Measurements from ENCODE around the gene COL24A1. TPM values are rescaled to one million over a fixed set of nuclear protein-coding genes. Genes with fewer than 3 reads are reported as not detected.

COL24A1 gene
- 1 to 10 TPM; 1.2 to 4.7 (median 3.3) TPM for total RNA-seq

- H3K4me3 ChIP-seq, result peak within 1 kb of the TSS; percentile 23 to 54
- H3K36me3 ChIP-seq, result no peaks in the 10 kb centered on the region
- TF ChIP-seq POLR2AphosphoS5 (IDR thresholded peaks at IDR 0.05) (no peak), POLR2A (IDR thresholded peaks at IDR 0.05) (no peak), EP300 (IDR thresholded peaks at IDR 0.05) (no peak), CTCF (IDR thresholded peaks at IDR 0.05) (no peak)
- H3K27ac ChIP-seq, result peak within 1 kb of the TSS; percentile 12 to 84 (median 83)
- H3K4me1 ChIP-seq, result peaks cover 0 to 37% (median 12%) of the 10 kb centered on the region in 3 donors
- 9 to 19% methylated on average over 7 to 27 of the region's 52 CpGs for WGBS, 2 donors (ENCODE audit: low coverage in 1 of 2)
- H3K27me3 ChIP-seq, result peaks cover 16% of the 10 kb centered on the region
- ATAC-seq, result peak; percentile 45
- H3K9me3 ChIP-seq, result no peaks in the 10 kb centered on the region
Measured at GRCh38 chr1:86156566-86157455, at the start of gene COL24A1. TSS of gene COL24A1 (minus strand) at chr1:86156772. CDS start at chr1:86156396, 376 bp downstream.

DNA sequence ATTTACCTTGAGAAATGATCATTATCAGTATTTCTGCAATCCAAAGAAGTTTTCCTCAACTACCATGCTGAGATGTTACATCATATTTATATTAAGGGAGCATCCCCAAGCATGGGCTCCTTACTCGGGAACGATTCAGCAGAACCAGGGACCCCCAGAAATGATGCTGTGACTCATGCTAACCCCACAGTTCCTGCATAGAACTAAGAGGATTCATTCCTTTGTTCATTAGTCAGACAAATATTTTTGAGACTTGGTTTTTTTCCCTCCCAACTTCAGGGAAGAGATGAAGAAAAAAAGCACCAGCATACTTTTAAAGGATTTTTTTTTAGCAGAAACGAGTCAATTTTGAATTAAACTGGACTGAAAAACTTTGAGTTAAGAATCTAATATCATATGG, 49.2 kb upstream of the COL24A1 start:
- ATAC-seq, result no peak
- no peaks in the 10 kb centered on the region for H3K27me3 ChIP-seq
- no peaks in the 10 kb centered on the region for H3K36me3 ChIP-seq
- no peak overlapping the region for H3K27ac ChIP-seq
- 53 to 64% methylated on average over 3 of the region's 3 CpGs for WGBS, 2 donors (ENCODE audit: low coverage in 1 of 2)
- no peak overlapping the region for H3K4me3 ChIP-seq
- no peaks in the 10 kb centered on the region for H3K9me3 ChIP-seq
- H3K4me1 ChIP-seq, result peaks cover 0 to 16% (median 0%) of the 10 kb centered on the region in 3 donors
- TF ChIP-seq POLR2AphosphoS5 (IDR thresholded peaks at IDR 0.05), result no peak
- no peak for TF ChIP-seq CTCF (IDR thresholded peaks at IDR 0.05)
- no peak for TF ChIP-seq EP300 (IDR thresholded peaks at IDR 0.05)
- no peak for TF ChIP-seq POLR2A (IDR thresholded peaks at IDR 0.05)

DNA sequence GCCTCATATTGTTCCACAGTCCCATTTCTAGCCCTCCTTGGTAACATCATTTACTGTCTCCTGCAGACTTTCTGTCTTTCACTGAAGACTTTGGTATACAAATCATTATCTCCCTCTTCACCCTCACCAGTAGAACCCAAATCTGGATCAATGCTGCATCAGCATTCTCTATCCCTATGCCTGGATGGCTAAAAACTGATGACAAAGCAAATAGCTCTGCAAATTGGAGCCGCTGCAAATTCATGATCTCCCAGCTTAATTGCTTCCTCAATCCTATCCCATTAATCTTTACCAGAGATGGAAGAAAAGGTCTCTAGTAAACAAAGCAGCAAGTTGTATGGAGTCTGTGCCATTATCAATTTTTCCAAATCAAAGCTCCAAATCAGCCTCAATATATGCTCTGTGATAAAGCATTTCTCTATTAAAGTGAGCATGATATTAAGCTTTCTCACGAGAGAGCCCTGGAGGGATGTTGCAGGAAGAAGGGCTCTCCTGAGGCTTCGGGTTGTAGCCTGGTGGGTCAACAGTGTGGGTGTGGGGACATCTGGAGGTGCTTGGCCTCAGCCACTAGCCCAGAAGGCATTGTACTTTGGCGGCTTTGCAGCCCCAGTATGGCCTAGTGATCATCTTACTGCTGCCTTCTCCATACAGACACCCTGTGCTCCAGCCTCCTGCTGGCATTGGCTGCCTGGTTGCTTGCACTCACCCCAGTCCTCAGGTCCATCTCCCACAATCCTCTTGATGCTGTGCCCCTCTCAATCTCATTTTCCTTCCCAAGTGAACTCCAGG, 46.2 kb upstream of the COL24A1 start:
- Histone ChIP-seq H3K27me3 (no peaks in the 10 kb centered on the region), H3K9me3 (no peaks in the 10 kb centered on the region), H3K4me3 (no peak overlapping the region), H3K4me1 (no peaks in the 10 kb centered on the region), H3K36me3 (no peaks in the 10 kb centered on the region), H3K27ac (no peak overlapping the region)
- no peak for ATAC-seq
- 71 to 86% methylated on average over 2 to 4 of the region's 4 CpGs for WGBS, 2 donors (ENCODE audit: low coverage in 1 of 2)
- TF ChIP-seq EP300 (IDR thresholded peaks at IDR 0.05) (no peak), POLR2AphosphoS5 (IDR thresholded peaks at IDR 0.05) (no peak), CTCF (IDR thresholded peaks at IDR 0.05) (no peak), POLR2A (IDR thresholded peaks at IDR 0.05) (no peak)

- 50 to 67% methylated on average over 2 of the region's 2 CpGs for WGBS, 2 donors (ENCODE audit: low coverage in 1 of 2)
- Histone ChIP-seq H3K27me3 (no peaks in the 10 kb centered on the region), H3K4me3 (no peak overlapping the region), H3K4me1 (no peaks in the 10 kb centered on the region), H3K9me3 (no peaks in the 10 kb centered on the region), H3K27ac (no peak overlapping the region), H3K36me3 (no peaks in the 10 kb centered on the region)
- no peak for ATAC-seq
- TF ChIP-seq POLR2AphosphoS5 (IDR thresholded peaks at IDR 0.05), result no peak
- no peak for TF ChIP-seq POLR2A (IDR thresholded peaks at IDR 0.05)
- no peak for TF ChIP-seq CTCF (IDR thresholded peaks at IDR 0.05)
- TF ChIP-seq EP300 (IDR thresholded peaks at IDR 0.05), result no peak
Measured at GRCh38 chr1:86201311-86201710, 44.7 kb upstream of the COL24A1 start.
